ENCODE results near the gene TTC28. TPM values are rescaled to one million over a fixed set of nuclear protein-coding genes. Genes with fewer than 3 reads are reported as not detected.

TTC28 gene
- total RNA-seq, 1 experiment from 2014 or later, result 0.12 TPM

GRCh38 chr22:28186641-28187040 lies 493.0 kb downstream of the TTC28 start (continued):
- no peak for TF ChIP-seq ZFX (IDR thresholded peaks at IDR 0.05)

DNA sequence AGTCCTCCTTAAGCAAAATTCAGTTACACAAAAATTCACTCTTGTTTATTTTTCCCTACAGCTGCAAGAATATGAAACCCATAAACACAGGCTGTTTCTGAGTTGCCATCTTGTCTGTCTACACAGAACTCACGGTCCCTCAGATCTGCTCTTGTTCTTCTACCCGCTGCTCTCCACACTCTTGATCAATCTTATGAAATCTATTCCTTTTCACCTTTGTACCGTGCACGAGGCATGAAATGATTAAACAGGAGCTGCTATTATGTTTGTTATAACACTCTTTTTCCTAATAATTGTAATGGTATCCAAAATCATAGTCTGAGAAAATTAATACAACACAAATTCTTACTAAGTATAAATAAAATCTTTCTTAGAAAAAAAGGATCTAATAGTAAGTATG lies 494.5 kb downstream of the TTC28 start:
- ChIA-PET POLR2A (no interaction called here), CTCF (no interaction called here), RAD21 (ENCODE audit: low non-redundant PET in 1 of 2, low total read pairs in 2 of 2, uncharacterized antibody in 2 of 2, unreplicated experiment in 2 of 2) (no interaction called here)
- no TSS peak for BruUV-seq (replicated peaks)
- no peaks in the 10 kb centered on the region for H3K9me2 ChIP-seq (ENCODE audit: insufficient read depth)
- no peak overlapping the region for H2AFZ ChIP-seq (ENCODE audit: low read depth, low read length, poor library complexity, severe bottlenecking)
- intact Hi-C loops (cut with micrococcal nuclease), result no loop called here
- no peak overlapping the region for H3K9ac ChIP-seq (ENCODE audit: low read length)
- H3K4me1 ChIP-seq (ENCODE audit: control insufficient read depth in 1 of 2, insufficient read depth in 2 of 2, low read length in 2 of 2), result no peaks in the 10 kb centered on the region
- H3K27ac ChIP-seq (ENCODE audit: low read depth, low read length), result no peak overlapping the region
- peaks cover 80% of the 10 kb centered on the region for H3K27me3 ChIP-seq (ENCODE audit: insufficient read depth, low read length)
- no peak for TF ChIP-seq EGR1 (IDR thresholded peaks at IDR 0.05; ENCODE audit: low read depth)
- no peak for TF ChIP-seq EZH2 (IDR thresholded peaks at IDR 0.05)
- TF ChIP-seq, protein P1, sequence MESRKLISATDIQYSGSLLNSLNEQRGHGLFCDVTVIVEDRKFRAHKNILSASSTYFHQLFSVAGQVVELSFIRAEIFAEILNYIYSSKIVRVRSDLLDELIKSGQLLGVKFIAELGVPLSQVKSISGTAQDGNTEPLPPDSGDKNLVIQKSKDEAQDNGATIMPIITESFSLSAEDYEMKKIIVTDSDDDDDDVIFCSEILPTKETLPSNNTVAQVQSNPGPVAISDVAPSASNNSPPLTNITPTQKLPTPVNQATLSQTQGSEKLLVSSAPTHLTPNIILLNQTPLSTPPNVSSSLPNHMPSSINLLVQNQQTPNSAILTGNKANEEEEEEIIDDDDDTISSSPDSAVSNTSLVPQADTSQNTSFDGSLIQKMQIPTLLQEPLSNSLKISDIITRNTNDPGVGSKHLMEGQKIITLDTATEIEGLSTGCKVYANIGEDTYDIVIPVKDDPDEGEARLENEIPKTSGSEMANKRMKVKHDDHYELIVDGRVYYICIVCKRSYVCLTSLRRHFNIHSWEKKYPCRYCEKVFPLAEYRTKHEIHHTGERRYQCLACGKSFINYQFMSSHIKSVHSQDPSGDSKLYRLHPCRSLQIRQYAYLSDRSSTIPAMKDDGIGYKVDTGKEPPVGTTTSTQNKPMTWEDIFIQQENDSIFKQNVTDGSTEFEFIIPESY (IDR thresholded peaks at IDR 0.05; ENCODE audit: extremely low read depth, insufficient replicate concordance, low read length), result no peak
- no peak for TF ChIP-seq ELF1 (IDR thresholded peaks at IDR 0.05; ENCODE audit: borderline replicate concordance, low read depth)
- TF ChIP-seq, protein P2, sequence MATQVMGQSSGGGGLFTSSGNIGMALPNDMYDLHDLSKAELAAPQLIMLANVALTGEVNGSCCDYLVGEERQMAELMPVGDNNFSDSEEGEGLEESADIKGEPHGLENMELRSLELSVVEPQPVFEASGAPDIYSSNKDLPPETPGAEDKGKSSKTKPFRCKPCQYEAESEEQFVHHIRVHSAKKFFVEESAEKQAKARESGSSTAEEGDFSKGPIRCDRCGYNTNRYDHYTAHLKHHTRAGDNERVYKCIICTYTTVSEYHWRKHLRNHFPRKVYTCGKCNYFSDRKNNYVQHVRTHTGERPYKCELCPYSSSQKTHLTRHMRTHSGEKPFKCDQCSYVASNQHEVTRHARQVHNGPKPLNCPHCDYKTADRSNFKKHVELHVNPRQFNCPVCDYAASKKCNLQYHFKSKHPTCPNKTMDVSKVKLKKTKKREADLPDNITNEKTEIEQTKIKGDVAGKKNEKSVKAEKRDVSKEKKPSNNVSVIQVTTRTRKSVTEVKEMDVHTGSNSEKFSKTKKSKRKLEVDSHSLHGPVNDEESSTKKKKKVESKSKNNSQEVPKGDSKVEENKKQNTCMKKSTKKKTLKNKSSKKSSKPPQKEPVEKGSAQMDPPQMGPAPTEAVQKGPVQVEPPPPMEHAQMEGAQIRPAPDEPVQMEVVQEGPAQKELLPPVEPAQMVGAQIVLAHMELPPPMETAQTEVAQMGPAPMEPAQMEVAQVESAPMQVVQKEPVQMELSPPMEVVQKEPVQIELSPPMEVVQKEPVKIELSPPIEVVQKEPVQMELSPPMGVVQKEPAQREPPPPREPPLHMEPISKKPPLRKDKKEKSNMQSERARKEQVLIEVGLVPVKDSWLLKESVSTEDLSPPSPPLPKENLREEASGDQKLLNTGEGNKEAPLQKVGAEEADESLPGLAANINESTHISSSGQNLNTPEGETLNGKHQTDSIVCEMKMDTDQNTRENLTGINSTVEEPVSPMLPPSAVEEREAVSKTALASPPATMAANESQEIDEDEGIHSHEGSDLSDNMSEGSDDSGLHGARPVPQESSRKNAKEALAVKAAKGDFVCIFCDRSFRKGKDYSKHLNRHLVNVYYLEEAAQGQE (IDR thresholded peaks at IDR 0.05; ENCODE audit: low read depth), result no peak
- TF ChIP-seq POLR2AphosphoS5 (IDR thresholded peaks at IDR 0.05; ENCODE audit: low read depth, low read length), result no peak
- TF ChIP-seq CEBPB (IDR thresholded peaks at IDR 0.05; ENCODE audit: low read depth), result no peak
- TF ChIP-seq FOSL1 (IDR thresholded peaks at IDR 0.05; ENCODE audit: low read depth), result no peak
- no peak for TF ChIP-seq ZFX (IDR thresholded peaks at IDR 0.05)
- no peak for TF ChIP-seq YY1 (IDR thresholded peaks at IDR 0.05; ENCODE audit: extremely low read depth, insufficient replicate concordance, low read depth, low read length)
- TF ChIP-seq, protein P3, sequence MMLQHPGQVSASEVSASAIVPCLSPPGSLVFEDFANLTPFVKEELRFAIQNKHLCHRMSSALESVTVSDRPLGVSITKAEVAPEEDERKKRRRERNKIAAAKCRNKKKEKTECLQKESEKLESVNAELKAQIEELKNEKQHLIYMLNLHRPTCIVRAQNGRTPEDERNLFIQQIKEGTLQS (IDR thresholded peaks at IDR 0.05), result no peak
- TF ChIP-seq SP1 (IDR thresholded peaks at IDR 0.05; ENCODE audit: low read depth), result no peak
- TF ChIP-seq SRF (IDR thresholded peaks at IDR 0.05; ENCODE audit: low read depth), result no peak
- no peak for TF ChIP-seq SIN3A (IDR thresholded peaks at IDR 0.05; ENCODE audit: low read depth)
- no peak for TF ChIP-seq MAX (IDR thresholded peaks at IDR 0.05)
- no peak for TF ChIP-seq JUND (IDR thresholded peaks at IDR 0.05)
- TF ChIP-seq CBX3 (IDR thresholded peaks at IDR 0.05; ENCODE audit: low read depth), result no peak
- TF ChIP-seq, protein P4, sequence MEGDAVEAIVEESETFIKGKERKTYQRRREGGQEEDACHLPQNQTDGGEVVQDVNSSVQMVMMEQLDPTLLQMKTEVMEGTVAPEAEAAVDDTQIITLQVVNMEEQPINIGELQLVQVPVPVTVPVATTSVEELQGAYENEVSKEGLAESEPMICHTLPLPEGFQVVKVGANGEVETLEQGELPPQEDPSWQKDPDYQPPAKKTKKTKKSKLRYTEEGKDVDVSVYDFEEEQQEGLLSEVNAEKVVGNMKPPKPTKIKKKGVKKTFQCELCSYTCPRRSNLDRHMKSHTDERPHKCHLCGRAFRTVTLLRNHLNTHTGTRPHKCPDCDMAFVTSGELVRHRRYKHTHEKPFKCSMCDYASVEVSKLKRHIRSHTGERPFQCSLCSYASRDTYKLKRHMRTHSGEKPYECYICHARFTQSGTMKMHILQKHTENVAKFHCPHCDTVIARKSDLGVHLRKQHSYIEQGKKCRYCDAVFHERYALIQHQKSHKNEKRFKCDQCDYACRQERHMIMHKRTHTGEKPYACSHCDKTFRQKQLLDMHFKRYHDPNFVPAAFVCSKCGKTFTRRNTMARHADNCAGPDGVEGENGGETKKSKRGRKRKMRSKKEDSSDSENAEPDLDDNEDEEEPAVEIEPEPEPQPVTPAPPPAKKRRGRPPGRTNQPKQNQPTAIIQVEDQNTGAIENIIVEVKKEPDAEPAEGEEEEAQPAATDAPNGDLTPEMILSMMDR (IDR thresholded peaks at IDR 0.05 in 2 of 3, conservative IDR thresholded peaks at IDR 0.05 in 1 of 3; ENCODE audit: borderline replicate concordance in 1 of 3, insufficient read depth in 1 of 3, low read depth in 2 of 3, low read length in 2 of 3), result no peak
- H4K20me1 ChIP-seq (ENCODE audit: insufficient read depth), result no peaks in the 10 kb centered on the region
- no peak for DNase-seq (ENCODE audit: low read depth, low spot score)
- H3K4me2 ChIP-seq (ENCODE audit: low read length), result no peak overlapping the region
- no peaks in the 10 kb centered on the region for H3K9me3 ChIP-seq (ENCODE audit: control insufficient read depth in 1 of 2, insufficient read depth in 1 of 2, low read depth in 1 of 2, low read length in 2 of 2)
- no peak for ATAC-seq
- no peaks in the 10 kb centered on the region for H3K36me3 ChIP-seq (ENCODE audit: control insufficient read depth in 1 of 2, insufficient read depth in 2 of 2, low read length in 2 of 2)
- no peaks in the 10 kb centered on the region for H3K79me2 ChIP-seq (ENCODE audit: insufficient read depth, low read length)
- no peak overlapping the region for H3K4me3 ChIP-seq (replicated peaks in 1 of 2; ENCODE audit: low read depth in 1 of 2, low read length in 2 of 2)
